GM18526 (cell line): ENCODE data around the gene CCT7.

Source experiments
- POLR2A ChIP-seq: IDR thresholded peaks from 3 replicates; pipeline ENCODE4 v1.6.1; 2011; ENCODE audit not compliant: insufficient read length; ENCODE audit errors: extremely low read depth

Gene CCT7

DNA sequence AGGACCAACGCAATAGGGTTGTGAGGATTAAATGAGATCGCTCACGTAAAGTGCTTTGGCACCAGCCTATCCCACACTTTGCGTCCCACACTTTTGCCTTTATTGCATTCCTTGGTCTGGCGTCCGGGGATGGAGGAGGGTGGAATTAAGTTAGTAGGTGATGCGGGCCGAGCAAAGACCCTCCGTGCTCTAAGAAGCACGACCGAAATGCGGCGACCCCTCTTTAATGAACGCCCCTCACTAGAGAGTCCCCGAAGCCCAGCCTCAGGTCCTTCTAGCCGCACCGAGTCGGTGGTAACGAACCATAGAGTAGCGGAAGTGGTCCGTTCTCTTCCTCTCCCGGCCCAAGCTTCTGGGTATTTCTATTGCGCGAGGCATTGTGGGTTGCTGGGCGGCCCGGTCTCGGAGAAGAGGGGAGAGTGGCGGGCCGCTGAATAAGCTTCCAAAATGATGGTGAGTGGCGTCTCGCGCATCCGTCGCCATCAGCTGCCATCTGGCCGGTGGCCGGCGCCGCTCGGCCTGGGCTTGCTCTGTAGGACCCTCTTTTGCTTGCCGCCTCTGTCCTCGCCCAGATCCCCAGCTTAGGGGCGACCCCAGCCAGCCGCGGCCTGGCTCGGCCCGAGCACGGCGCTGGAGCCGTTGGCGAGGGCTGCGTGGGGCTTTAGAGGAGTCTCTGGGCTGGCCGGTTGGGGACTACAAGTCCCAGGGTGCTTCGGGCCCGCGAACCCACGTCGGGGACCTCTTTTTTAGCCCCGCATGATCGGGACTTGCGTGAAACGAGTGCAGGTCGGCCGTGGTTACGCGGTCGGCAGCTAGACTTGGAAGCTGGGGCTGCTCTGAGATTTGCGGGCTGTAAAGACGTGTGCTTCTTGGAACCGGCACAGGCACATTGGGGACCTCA lies at the start of gene CCT7:
Gene CCT7 (plus strand): TSS at position 377 of the 901 bp plus-strand sequence. CDS start 71 bp downstream, at position 448.
- TF ChIP-seq POLR2A: peak; percentile 95

DNA sequence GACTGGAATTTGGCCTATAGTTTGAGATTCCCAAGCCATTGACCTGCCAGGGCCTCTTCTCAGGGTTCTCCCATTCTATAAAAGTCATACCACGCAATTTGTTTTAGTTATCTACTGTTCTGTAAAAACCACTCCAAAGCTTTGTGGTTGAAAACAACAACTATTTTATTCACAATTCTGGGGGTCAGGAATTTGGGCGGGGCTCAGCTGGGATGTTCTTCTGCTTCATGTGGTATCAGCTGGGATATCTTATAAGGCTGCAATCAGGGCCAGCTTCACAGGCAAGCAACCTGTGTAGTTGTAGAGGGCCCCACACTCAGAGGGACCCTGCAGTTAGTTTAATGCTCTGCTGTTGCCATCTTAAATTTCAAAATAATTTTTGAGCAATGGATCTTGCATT lies 48.1 kb upstream of the CCT7 start:
- TF ChIP-seq POLR2A: no peak

DNA sequence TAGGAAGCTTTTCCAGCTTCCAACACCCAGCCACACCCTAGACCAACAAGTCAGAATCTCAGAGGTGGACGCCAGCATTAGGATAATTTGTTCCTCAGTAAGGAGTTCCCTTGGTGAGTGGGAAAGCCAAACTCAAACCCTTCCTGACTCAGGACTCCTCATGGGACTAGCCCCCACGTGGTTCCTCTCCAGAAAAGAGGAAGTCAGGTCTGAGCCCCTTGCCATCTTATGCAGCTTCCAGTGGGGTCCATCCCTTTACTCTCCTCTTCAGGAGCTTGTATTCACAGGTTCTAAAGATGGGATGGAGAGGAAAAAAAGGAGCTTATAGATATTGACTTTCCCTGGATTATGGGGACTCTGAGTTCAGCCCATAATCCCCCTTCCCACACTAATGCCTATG lies 46.6 kb upstream of the CCT7 start:
- no peak for TF ChIP-seq POLR2A

DNA sequence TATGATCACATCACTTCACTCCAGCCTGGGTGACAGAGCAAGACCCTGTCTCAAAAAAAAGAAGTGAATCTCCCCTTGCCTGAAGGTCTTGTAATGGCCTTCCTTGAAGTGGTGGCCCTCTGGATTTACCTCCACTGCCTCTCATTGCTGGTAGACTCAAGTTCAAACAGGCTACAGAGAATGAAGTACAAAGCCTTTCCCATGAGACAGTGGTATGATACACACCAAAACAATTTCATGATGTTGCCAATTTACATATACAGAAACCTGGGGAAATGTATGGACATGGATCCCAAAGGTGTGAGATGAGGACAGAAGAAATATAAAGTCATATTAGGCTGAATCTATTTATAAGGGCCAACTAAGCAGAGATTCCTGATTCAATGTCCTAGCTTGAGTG lies 36.5 kb upstream of the CCT7 start:
- TF ChIP-seq POLR2A: no peak

DNA sequence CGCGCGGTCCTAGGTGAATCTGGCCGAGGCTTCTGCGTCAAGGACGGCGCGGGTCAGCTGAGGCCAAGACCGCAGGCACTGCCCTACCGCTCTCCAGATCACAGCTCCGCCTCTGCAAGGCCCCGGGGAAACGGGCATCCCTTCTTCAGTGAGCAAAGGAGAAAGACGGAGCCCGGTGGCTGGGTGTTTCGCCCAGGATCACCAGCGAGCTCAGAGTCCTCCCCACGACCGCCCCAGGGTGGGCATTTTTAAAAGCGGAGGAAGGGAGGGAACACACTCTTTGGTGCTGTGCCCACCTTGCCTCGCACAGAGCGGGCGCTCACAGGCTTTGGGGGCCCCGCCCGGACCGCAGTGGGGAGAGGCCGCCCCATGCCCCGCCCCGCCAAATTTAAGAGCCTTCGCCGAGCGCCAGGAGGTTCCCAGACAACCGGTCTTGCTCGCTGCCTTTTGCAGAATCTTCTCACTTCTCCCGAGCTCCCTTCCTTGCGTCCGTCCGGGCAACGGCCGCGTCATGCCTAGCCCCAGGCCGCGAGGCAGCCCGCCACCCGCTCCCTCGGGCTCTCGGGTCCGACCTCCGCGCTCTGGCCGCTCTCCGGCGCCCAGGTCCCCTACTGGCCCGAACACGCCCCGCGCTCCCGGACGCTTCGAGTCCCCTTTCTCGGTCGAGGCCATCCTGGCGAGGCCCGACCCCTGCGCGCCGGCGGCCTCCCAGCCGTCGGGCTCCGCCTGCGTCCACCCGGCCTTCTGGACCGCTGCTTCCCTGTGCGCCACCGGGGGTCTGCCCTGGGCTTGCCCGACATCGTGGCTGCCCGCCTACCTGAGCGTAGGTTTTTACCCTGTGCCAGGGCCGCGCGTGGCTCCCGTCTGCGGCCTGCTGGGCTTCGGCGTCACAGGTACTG lies 31.7 kb upstream of the CCT7 start, which contains the start of gene NOTO:
Gene NOTO (plus strand): TSS at position 419 of the 899 bp plus-strand sequence. CDS start 93 bp downstream, at position 512.
- no peak for TF ChIP-seq POLR2A

DNA sequence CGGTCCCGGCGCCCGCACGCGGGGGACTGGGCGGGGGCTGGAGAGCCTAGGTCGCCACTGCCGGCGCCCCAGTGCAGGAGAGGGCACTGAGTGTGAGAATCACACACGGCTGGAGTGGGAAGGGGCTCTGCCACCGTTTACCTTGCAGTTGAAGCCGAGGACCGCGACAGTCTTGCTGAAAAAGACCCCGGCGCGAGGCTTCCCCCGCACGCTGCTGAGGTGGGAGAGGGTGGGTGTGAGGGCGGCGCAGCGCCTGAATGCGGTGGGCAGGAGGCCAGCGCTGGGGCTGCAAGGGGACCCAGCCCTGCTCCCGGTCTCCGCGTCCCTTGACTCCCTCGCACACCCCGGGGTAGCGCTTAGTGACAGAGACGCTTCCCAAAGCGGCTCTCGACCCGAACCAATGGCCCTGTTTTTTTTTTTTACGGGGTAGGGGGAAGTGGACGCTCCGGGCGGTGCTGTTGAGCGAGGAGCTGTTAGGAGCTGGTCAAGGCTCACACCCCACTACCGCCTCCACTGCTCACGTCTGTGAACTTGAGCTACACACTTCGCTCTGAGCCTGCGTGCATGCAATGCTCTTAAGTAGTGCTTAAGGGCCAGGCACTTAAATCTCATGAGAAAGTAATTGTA lies 30.9 kb upstream of the CCT7 start:
- no peak for TF ChIP-seq POLR2A

DNA sequence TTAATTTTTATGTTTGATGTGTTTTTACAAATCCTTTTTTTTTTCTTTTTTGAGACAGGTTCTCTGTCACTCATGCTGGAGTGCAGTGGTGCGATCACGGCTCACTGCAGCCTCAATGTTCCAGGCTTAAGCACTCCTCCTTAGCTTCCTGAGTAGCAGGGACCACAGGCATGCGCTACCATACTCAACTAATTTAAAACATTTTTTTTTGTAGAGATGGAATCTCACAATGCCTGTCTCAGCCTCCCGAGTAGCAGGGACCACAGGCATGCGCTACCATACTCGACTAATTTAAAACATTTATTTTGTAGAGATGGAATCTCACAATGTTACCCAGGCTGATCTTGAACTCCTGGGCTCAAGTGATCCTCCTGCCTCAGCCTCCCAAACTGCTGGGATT lies 28.5 kb upstream of the CCT7 start:
- TF ChIP-seq POLR2A: no peak

DNA sequence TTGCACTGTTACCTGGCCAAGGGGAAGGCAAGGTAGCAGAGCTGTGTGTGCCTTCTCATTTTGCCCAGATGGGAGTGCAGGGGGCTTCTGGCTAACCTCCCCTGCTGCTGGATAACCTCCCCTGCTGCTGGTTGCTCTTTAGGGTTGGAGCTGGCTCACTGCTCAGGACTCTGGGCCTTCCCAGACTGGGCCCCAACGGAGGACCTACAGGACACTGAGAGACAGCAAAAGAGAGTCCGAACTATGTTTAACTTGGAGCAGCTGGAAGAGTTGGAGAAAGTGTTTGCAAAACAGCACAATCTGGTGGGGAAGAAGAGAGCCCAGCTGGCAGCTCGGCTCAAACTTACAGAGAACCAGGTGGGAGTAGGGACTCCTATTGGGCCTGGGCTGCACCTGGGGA lies 25.9 kb upstream of the CCT7 start:
- no peak for TF ChIP-seq POLR2A

DNA sequence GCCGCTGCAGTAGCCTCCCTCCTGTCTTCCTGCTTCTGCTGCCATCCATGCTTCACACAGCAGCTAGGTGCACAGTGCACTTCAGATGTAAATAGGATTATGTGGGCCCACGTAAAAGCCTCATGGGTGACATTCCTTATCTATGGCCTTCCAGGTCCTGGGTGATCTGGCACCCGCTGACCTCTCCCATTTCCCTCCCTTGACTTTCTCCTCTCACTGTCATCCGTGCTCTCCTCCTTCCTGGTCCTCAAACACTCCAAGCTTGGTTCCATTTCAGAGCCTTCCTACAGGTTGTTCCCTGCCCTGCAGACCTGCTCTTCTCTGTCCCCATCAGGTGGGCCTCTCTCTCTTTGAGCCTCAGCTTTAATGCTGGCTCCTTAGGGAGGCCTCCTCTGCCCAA lies 24.1 kb upstream of the CCT7 start:
- TF ChIP-seq POLR2A: no peak

DNA sequence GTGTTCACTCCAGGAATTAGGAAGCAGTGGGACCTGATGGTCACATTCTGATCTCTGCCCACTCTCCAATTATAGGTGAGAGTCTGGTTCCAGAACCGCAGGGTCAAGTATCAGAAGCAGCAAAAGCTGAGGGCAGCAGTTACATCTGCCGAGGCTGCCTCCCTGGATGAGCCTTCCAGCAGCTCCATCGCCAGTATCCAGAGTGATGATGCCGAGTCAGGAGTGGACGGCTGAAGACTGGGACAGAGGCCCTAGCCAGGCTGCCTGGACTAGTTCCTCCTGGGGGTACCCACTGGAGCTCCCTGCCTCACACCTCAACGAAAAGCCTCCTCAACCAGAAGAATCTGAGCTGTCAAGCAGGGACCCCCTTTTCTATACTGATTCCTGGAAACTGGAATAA lies 23.4 kb upstream of the CCT7 start:
- TF ChIP-seq POLR2A: no peak

DNA sequence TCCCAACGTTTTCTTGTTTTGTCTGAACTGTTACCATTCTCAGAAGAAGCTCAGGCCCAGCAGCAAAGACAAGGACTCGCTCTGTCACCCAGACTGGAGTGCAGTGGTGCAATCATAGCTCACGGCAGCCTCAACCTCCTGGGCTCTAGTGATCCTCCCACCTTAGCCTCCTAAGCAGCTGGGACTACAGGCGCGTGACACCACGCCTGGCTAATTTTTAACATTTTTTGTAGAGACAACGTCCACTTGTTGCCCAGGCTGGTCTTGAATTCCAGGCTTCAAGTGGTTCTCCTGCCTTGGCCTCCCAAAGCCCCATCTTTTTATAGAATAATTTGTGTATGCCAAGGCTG lies 22.0 kb upstream of the CCT7 start:
- no peak for TF ChIP-seq POLR2A

DNA sequence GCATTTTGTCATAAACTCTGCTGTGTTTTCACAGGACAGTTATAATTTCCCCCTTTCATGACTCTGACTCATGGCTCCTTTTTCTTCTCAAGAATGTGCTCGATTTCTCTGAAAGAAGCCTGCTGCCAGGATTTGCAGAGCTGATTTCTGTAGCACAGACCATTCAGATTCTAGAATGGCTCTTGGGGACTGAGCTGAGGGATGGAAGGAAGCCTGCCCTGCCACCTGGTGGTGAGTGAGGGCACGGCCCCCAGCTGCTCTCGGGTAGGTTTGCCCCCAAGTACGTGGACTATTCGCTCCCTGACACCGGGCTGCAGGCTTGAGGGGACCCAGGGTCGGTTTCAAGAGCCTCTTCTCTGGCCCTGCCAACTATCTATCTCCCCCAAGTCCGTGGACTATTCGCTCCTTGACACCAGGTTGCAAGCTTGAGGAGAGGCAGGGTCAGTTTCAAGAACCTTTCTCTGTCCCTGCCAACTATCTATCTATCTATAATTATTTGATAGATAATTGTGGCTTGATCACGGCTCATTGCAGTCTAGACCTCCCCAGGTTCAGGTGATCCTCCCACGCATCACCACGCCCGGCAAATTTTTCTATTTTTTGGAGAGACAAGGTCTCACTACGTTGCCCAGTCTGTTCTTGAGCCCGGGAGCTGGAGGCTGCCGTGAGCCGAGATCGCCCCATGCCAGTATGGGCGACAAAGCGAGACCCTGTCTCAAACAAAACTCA lies 21.5 kb upstream of the CCT7 start:
- no peak for TF ChIP-seq POLR2A

DNA sequence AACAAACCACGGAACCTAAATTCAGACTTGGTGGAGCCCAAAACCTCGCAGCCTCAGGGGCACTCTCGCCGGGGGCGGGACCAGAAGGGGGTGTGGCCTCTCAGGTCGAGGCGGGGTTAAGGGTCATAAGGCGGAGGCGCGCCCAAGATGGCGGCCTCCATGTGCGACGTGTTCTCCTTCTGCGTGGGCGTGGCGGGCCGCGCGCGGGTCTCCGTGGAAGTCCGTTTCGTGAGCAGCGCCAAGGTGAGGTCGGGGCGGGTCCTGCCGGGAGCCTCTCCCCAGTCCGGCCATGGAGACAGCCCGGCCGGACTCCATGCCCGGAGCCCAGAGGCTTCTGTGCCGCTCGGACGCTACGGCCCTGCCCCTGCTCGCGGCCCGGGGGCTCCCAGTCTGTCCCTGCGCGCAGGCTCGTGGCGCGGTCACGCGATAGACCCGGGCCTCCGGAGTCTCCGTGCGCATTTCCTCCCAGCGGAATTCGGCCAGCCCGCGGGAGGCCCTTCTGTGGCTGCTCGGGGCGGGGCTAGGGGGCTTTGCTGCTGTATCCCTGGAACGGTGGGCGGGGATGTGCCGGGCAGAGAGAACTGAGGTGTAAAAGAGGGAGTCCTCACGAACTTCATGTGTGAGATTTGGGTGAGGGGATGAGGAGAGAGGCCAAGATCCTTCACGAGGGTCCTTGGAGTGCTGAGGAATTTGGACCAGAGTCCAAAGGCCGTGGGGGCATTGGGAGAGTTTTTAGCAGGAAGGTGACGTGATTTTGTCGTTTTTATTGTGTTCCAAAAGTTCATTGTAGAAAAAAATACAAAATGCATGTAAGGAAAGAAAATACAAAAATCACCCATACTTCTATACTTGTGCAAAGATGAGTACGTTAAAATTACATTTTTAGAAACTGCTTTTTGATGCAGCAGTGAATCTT lies 19.7 kb upstream of the CCT7 start, which contains the start of gene SMYD5:
Gene SMYD5 (plus strand): TSS at position 126 of the 916 bp plus-strand sequence. CDS start 22 bp downstream, at position 148.
- TF ChIP-seq POLR2A: peak; percentile 65

DNA sequence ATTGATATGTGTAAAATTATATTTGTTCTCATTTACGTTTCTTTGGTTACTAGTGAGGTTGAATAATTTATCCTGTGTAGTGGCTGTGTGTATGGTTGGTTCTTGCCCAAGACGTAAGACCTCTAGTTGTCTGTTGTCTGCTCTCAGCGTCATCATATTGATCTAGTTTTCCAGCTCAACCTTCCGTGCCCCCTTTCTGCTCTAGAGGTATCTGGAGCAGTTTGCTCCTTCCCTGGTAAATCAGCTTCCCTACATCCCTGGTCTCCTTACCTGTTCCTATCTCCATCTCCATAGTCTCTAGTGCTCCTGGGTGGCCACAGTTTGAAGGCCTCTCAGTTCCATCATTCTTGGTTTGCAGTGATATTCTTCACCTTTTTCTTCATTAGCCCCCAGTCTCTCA lies 18.9 kb upstream of the CCT7 start:
- no peak for TF ChIP-seq POLR2A
